HG03457 (cell line): ENCODE results near the gene PDCD1LG2.
"Not testable (repeated sequence)": the region's sequence is repeated elsewhere in the genome, so short reads cannot be mapped to it uniquely, and the experiment has no call there.

Experiments
- ATAC-seq: cut with Tn5 transposase; IDR thresholded peaks from one replicate; pipeline ENCODE4 v1.9.1; 2021; ENCODE audit warnings: moderate number of reproducible peaks; ENCODE audit not compliant: unreplicated experiment

PDCD1LG2 gene

DNA sequence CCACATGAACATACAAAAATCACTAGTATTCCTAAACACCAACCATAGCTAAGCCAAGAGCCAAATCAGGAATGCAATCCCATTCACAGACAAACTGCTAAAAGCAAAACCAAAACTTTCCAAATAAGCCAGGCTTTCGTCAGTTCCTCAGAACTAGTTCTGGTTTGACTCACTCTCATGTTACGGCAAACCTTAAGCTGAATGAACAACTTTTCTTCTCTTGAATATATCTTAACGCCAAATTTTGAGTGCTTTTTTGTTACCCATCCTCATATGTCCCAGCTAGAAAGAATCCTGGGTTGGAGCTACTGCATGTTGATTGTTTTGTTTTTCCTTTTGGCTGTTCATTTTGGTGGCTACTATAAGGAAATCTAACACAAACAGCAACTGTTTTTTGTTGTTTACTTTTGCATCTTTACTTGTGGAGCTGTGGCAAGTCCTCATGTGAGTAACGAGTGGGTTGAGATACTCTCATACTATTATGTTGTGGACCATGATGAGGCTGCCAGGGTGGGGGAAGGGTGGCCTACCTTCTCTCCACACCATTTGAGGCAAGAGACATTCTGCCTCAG is at the start of gene PDCD1LG2:
PDCD1LG2 (plus strand) TSS at position 172 of the 572 bp plus-strand sequence. CDS start 12,016 bp downstream, outside the sequence.
- ATAC-seq = peak; percentile 54

DNA sequence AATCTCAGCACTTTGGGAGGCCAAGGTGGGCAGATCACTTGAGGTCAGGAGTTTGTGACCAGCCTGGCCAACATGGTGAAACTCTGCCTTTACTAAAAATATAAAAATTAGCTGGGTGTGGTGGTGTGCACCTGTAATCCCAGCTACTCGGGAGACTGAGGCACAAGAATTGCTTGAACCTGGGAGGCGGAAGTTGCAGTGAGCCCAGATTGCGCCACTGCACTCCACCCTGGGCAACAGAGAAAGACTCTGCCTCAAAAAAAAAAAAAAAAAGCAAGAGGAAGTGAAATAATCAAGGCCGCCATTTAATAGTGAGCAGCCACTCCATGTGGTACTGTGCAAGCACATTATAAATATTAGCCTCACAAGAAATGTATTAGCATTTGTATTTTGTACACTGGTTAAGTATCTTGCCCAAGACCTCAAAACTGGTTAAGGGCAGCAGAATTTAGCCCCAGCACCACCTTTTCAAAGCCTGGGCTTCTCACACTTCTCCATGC is 45.5 kb upstream of the PDCD1LG2 start:
- not testable (repeated sequence) for ATAC-seq

DNA sequence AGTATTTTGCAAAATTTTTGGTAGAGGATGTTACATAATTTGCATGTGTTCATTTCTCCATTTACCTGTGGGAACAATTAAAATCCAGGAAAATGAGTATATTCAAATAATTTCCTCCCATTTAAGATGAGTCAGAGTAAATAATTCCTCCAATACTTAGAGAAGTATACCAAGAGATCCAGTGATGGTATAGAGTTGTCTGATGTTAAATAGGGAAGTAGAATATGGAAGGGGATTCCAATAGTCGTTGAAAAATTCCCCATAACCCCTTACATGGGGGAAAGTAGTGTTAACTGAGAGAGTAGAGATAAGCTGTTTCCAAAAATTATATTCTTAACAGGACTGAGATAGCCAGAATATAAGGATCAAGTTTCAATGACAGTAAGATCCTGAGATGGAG is 44.3 kb upstream of the PDCD1LG2 start:
- ATAC-seq = no peak

- no peak for ATAC-seq
Observed at GRCh38 chr9:5466766-5467165, 43.6 kb upstream of the PDCD1LG2 start.

DNA sequence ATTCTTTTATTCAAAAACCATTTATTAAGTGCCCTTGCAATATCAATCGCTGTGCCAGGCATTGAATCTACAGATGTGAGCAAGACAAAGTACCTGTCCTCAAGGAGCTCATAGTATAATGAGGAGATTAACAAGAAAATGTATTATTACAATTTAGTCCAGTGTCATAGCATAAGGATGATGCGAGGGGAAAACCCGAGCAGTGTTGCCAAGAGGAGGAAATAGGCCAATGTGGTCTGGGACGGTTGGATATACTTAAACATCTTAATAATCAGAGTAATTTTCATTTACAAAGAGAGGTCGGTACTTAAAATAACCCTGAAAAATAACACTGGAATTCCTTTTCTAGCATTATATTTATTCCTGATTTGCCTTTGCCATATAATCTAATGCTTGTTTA is 41.5 kb upstream of the PDCD1LG2 start:
- ATAC-seq = no peak

- ATAC-seq = no peak
Observed at GRCh38 chr9:5470122-5470521, 40.2 kb upstream of the PDCD1LG2 start.

DNA sequence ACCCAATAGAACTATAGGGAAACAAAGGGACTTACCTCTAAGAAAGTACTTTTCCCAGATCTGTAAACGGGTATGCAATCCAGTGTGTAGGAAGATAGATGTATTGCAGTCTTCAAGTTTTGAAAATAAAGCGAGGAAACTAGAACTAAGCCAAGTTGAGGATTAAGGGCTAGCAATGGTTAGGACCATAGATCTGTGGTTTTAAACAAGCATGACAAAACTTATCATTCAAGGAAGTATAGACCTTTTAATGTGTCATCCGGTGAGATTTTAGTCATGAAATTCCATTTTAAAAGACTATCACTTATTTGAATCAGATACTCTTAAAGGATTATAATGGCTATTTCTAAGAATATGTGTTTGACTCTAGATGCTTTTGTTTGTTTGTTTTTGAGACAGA is 39.5 kb upstream of the PDCD1LG2 start:
- no peak for ATAC-seq

DNA sequence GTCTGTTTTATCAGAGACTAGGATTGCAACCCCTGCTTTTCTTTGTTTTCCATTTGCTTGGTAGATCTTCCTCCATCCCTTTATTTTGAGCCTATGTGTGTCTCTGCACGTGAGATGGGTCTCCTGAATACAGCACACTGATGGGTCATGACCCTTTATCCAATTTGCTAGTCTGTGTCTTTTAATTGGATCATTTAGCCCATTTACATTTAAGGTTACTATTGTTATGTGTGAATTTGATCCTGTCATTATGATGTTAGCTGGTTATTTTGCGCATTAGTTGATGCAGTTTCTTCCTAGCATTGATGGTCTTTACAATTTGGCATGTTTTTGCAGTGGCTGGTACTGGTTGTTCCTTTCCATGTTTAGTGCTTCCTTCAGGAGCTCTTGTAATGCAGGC is 34.7 kb upstream of the PDCD1LG2 start:
- not testable (repeated sequence) for ATAC-seq

- no peak for ATAC-seq
Observed at GRCh38 chr9:5478206-5478605, 32.1 kb upstream of the PDCD1LG2 start.

GRCh38 chr9:5479994-5480694 is 30.2 kb upstream of the PDCD1LG2 start:
- ATAC-seq = no peak

DNA sequence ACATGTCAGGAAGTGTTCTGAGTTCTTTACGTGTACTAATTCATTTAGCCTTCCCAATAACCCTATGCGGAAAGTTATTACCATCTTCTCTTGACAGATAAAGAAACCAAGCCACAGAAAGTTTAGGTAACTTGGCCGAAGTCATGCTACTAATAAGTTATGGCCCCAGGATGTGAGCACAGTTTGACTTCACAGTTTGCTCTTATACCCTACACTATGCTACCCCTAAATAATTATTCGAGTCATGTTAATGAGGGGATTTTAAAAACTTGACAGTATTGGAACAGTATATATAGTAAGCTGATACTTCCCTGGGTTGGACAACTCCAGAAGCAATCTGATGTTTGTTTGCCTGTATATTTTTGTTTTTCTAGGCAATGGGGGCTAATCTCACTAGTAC is 29.4 kb upstream of the PDCD1LG2 start:
- ATAC-seq = no peak

- ATAC-seq = no peak
Observed at GRCh38 chr9:5481322-5482040, 28.9 kb upstream of the PDCD1LG2 start.

GRCh38 chr9:5482194-5482593 is 28.1 kb upstream of the PDCD1LG2 start:
- no peak for ATAC-seq

- ATAC-seq = no peak
Observed at GRCh38 chr9:5483306-5483705, 27.0 kb upstream of the PDCD1LG2 start.

- ATAC-seq = no peak
Observed at GRCh38 chr9:5485378-5486085, 24.8 kb upstream of the PDCD1LG2 start.

GRCh38 chr9:5486988-5487387 is 23.3 kb upstream of the PDCD1LG2 start:
- ATAC-seq = no peak

GRCh38 chr9:5488221-5489008 is 21.9 kb upstream of the PDCD1LG2 start:
- no peak for ATAC-seq

DNA sequence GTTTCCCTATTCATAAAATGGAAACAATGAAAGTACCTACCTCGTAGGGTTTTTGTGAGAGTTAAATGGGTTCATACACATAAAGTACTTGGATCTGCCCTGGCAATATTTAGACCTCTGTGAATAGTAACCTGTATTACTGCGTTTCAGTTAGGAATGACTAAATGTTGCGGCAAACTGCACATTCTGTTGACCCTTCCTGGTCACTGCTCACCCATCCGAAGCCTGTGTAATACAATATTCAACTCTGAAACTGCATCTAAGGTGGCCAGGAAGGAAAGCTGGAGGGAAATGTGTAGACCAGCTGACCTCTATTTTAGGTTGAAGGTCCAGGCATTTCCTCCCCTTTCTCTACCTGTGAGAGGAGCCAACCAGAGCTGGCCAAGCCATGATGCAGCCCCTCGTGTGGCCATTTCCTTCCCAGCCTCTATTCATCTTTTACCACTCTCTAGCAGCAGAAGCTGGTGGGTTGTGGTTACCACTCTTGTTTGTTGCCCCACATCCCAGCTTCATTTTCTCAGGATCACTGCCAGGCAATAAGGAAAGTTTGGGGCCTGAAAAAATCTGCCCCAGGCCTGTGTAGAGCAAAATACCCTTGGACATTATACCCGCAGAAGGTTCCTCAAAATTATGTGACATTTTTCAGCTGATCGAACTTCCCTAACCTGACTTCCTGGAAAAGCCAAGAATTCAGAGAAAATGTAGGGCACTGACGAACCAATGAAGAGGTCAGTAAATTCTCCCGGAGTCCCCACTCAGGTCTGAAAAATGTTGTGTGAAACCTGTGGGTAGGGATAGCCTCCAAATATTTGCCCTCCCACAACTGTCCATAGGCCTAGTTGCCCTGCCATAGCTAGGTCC is 20.5 kb upstream of the PDCD1LG2 start:
- no peak for ATAC-seq

DNA sequence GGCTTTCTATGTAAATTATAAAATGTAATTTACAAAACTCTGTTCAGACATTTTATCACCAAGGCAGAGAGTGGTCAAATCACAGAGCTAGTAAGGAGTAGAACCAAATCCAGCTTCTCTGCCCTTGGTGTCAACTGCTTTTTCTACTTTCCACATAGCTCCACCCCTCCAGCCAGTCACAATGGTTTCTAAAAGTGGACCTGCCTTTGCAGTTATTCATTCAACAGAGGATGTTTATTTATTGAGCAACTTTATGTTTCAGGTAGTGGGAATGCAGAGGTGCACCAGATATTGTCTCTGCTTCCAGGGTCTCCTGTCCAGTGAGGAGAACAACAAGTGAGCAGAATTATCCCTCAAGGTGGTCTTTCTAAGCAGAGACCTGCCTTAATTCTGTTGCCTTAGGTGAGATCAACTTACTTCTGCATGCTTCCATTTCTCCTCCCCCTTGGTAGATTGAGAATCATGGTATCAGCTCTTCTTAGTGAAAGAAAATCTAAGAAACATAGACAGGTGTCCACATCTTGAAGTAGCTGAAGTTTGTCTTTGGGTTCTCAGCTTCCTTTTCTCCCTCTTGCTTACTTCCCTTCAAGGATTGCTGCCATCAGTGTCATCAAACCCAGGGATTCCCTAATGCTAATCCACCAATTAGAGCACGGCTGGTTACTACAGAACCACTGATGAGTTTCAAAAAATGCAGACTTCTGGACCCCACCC is 17.2 kb upstream of the PDCD1LG2 start:
- no peak for ATAC-seq
